Measurements from ENCODE around the gene OTOP2.
"Not testable (repeated sequence)": the region's sequence is repeated elsewhere in the genome, so short reads cannot be mapped to it uniquely, and the experiment has no call there.

- TF ChIP-seq POLR2AphosphoS5 (IDR thresholded peaks at IDR 0.05): not testable (repeated sequence)
- TF ChIP-seq, protein P1, sequence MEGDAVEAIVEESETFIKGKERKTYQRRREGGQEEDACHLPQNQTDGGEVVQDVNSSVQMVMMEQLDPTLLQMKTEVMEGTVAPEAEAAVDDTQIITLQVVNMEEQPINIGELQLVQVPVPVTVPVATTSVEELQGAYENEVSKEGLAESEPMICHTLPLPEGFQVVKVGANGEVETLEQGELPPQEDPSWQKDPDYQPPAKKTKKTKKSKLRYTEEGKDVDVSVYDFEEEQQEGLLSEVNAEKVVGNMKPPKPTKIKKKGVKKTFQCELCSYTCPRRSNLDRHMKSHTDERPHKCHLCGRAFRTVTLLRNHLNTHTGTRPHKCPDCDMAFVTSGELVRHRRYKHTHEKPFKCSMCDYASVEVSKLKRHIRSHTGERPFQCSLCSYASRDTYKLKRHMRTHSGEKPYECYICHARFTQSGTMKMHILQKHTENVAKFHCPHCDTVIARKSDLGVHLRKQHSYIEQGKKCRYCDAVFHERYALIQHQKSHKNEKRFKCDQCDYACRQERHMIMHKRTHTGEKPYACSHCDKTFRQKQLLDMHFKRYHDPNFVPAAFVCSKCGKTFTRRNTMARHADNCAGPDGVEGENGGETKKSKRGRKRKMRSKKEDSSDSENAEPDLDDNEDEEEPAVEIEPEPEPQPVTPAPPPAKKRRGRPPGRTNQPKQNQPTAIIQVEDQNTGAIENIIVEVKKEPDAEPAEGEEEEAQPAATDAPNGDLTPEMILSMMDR (IDR thresholded peaks at IDR 0.05): not testable (repeated sequence)
Observed at GRCh38 chr17:74909097-74909496, 15.0 kb upstream of the OTOP2 start.

Data from esophagus muscularis mucosa (tissue), 3 donors.